Activated B cell treated with CpG ODN at 0.5 μM for 24 hours (primary cell): ENCODE results near the gene TCEAL2. TPM values are rescaled to one million over a fixed set of nuclear protein-coding genes. Genes with fewer than 3 reads are reported as not detected.

Experiments
- ATAC-seq: fragments of 200-7000 bp; cut with Tn5 transposase; one replicate; pipeline ENCODE4 v1.10.0; 2021; ENCODE audit warnings: low read depth, mild to moderate bottlenecking, moderate library complexity
- CTCF ChIA-PET: fragments of 350-600 bp; sonication (Branson Sonifier 250); formaldehyde crosslinking; loops from one replicate; lab custom pipeline; 2021; ENCODE audit warnings: antibody characterized with exemption; lab: Charles Lee
- POLR2A ChIA-PET: fragments of 350-600 bp; sonication (Branson Sonifier 250); formaldehyde crosslinking; loops from one replicate; lab custom pipeline; 2021; ENCODE audit warnings: antibody characterized with exemption; lab: Charles Lee
- DNase-seq: peaks from one replicate; pipeline ENCODE4 v3.0.0; 2022
- H3K27ac Mint-ChIP-seq: one replicate; pipeline ENCODE4 v1.8.0; 2020; ENCODE audit warnings: mixed read lengths
- H3K27me3 Mint-ChIP-seq: one replicate; pipeline ENCODE4 v1.8.0; 2021; ENCODE audit warnings: mixed read lengths
- H3K36me3 Mint-ChIP-seq: one replicate; pipeline ENCODE4 v1.8.0; 2021; ENCODE audit warnings: low read depth, mixed read lengths
- H3K4me1 Mint-ChIP-seq: one replicate; pipeline ENCODE4 v1.8.0; 2021; ENCODE audit warnings: mixed read lengths
- H3K4me3 Mint-ChIP-seq: one replicate; pipeline ENCODE4 v1.8.0; 2020; ENCODE audit warnings: mild to moderate bottlenecking, mixed read lengths
- H3K9me3 Mint-ChIP-seq: one replicate; pipeline ENCODE4 v1.8.0; 2020; ENCODE audit warnings: mixed read lengths
- CTCF ChIP-seq: fragments of 200-600 bp; IDR thresholded peaks from one replicate; pipeline ENCODE4 v1.8.0; 2022; ENCODE audit warnings: antibody characterized with exemption, mild to moderate bottlenecking
- intact Hi-C: fragments of 100-400 bp; cut with micrococcal nuclease; formaldehyde crosslinking; loops from one replicate; pipeline ENCODE4 v1.15.1; 2024
- total RNA-seq: library from RNA; stranded (reverse); gene quantifications from 2 replicates; pipeline ENCODE4 v1.2.3, GENCODE V29; 2022

TCEAL2 gene
- total RNA-seq, 1 donor from 2014 or later: not detected

- ATAC-seq (no peak), DNase-seq (no peak)
- TF ChIP-seq CTCF: no peak
- POLR2A ChIA-PET: no interaction called here
- Mint-ChIP-seq H3K27ac (no peak overlapping the region), H3K4me1 (peaks cover 16% of the 10 kb centered on the region), H3K9me3 (no peaks in the 10 kb centered on the region), H3K36me3 (no peaks in the 10 kb centered on the region), H3K27me3 (peaks cover 4% of the 10 kb centered on the region), H3K4me3 (peak overlapping the region; percentile 89)
- intact Hi-C loops: no loop called here
- CTCF ChIA-PET: no interaction called here
Measured at GRCh38 chrX:102154218-102154860, 28.9 kb downstream of the TCEAL2 start.

- intact Hi-C loops: loop anchor here (5.0 kb wide), 1 partner anchor 502 kb away; no protein-coding TSS in a partner anchor
- CTCF ChIA-PET: no interaction called here
- TF ChIP-seq CTCF: no peak
Measured at GRCh38 chrX:102154900-102155805, 29.7 kb downstream of the TCEAL2 start.

GRCh38 chrX:102155806-102156179, 30.3 kb downstream of the TCEAL2 start, which contains the start of gene BEX5:
Gene BEX5 (minus strand): TSS chrX:102155977. CDS start chrX:102154265, 1,712 bp downstream.
- intact Hi-C loops: loop anchor here (5.0 kb wide), 1 partner anchor 502 kb away; no protein-coding TSS in a partner anchor
- Mint-ChIP-seq H3K9me3 (no peaks in the 10 kb centered on the region), H3K4me3 (peak within 1 kb of the TSS; percentile 89), H3K27me3 (peaks cover 4% of the 10 kb centered on the region), H3K36me3 (no peaks in the 10 kb centered on the region), H3K27ac (peak within 1 kb of the TSS; percentile 75), H3K4me1 (peaks cover 16% of the 10 kb centered on the region)
- ATAC-seq (peak; percentile 96), DNase-seq (peak; percentile 15)
- POLR2A ChIA-PET: interaction anchor here (1.5 kb wide), 1 partner anchor 224 kb away, joined by 8 read pairs; the partner anchor contains the start of gene ZMAT1
- TF ChIP-seq CTCF: no peak
- CTCF ChIA-PET: no interaction called here

More at GRCh38 chrX:102154900-102155805, 29.7 kb downstream of the TCEAL2 start:
- Mint-ChIP-seq H3K27me3 (peaks cover 4% of the 10 kb centered on the region), H3K36me3 (no peaks in the 10 kb centered on the region), H3K4me1 (peaks cover 16% of the 10 kb centered on the region), H3K4me3 (peak overlapping the region; percentile 89), H3K27ac (peak overlapping the region; percentile 75), H3K9me3 (no peaks in the 10 kb centered on the region)
- POLR2A ChIA-PET: interaction anchor here (1.5 kb wide), 1 partner anchor 224 kb away, joined by 8 read pairs; the partner anchor contains the start of gene ZMAT1
- DNase-seq (no peak), ATAC-seq (peak; percentile 47)

Other genes starting within 250 kb of the TCEAL2 start
- gene ZMAT1, start 193.7 kb upstream of the TCEAL2 start, total RNA-seq: 14.8 and 19.8 TPM in 2 replicates
- not detected in 2 replicates for gene TCEAL6, start 16.8 kb downstream of the TCEAL2 start, total RNA-seq
- gene BEX5, start 30.3 kb downstream of the TCEAL2 start, total RNA-seq: 0.61 and 1.2 TPM in 2 replicates
- gene TCP11X1, start 89.6 kb downstream of the TCEAL2 start, total RNA-seq: not detected in 2 replicates
- gene NXF2, start 121.5 kb downstream of the TCEAL2 start, total RNA-seq: not detected in 2 replicates